NCI-H1930 (cell line): ENCODE results near the gene BCAT1.
"Not testable (repeated sequence)": the region's sequence is repeated elsewhere in the genome, so short reads cannot be mapped to it uniquely, and the experiment has no call there.

Experiments used
- DNase-seq, 2 experiments: peaks; one replicate each; lab custom pipeline; 2025; lab: John Stamatoyannopoulos, UW

BCAT1 gene

GRCh38 chr12:24853094-24853493 is 95.8 kb downstream of the BCAT1 start:
- no peak for DNase-seq

- DNase-seq = no peak
These were observed 96.5 kb downstream of the BCAT1 start for GRCh38 chr12:24852420-24852819.

GRCh38 chr12:24851883-24852282 is 97.0 kb downstream of the BCAT1 start:
- not testable (repeated sequence) for DNase-seq

- DNase-seq = no peak
These were observed 97.6 kb downstream of the BCAT1 start for GRCh38 chr12:24851341-24851740.

- no peak for DNase-seq
These were observed 98.4 kb downstream of the BCAT1 start for GRCh38 chr12:24850496-24850895.

- no peak for DNase-seq
These were observed 99.9 kb downstream of the BCAT1 start for GRCh38 chr12:24848941-24849477.

- no peak for DNase-seq
These were observed 102.2 kb downstream of the BCAT1 start for GRCh38 chr12:24846689-24847088.

- DNase-seq = no peak
These were observed 103.3 kb downstream of the BCAT1 start for GRCh38 chr12:24845615-24846014.

- no peak for DNase-seq
These were observed 108.7 kb downstream of the BCAT1 start for GRCh38 chr12:24840046-24840800.

GRCh38 chr12:24839268-24839791 is 109.6 kb downstream of the BCAT1 start:
- DNase-seq = no peak

GRCh38 chr12:24838531-24838950 is 110.4 kb downstream of the BCAT1 start:
- no peak for DNase-seq

- DNase-seq = no peak
These were observed 113.5 kb downstream of the BCAT1 start for GRCh38 chr12:24835377-24835776.

- no peak for DNase-seq
These were observed 115.4 kb downstream of the BCAT1 start for GRCh38 chr12:24833513-24833912.

GRCh38 chr12:24823808-24824515 is 124.9 kb downstream of the BCAT1 start:
- no peak for DNase-seq

GRCh38 chr12:24822121-24822899 is 126.6 kb downstream of the BCAT1 start:
- DNase-seq = no peak

- no peak for DNase-seq
These were observed 127.2 kb downstream of the BCAT1 start for GRCh38 chr12:24821691-24822090.

- DNase-seq = no peak
These were observed 128.0 kb downstream of the BCAT1 start for GRCh38 chr12:24820872-24821271.

- DNase-seq = no peak
These were observed 130.6 kb downstream of the BCAT1 start for GRCh38 chr12:24818351-24818750.

GRCh38 chr12:24815114-24815423 is 133.8 kb downstream of the BCAT1 start:
- no peak for DNase-seq

GRCh38 chr12:24814379-24815113 is 134.4 kb downstream of the BCAT1 start:
- DNase-seq = no peak

- no peak for DNase-seq
These were observed 138.5 kb downstream of the BCAT1 start for GRCh38 chr12:24810378-24810777.

- DNase-seq = not testable (repeated sequence)
These were observed 139.6 kb downstream of the BCAT1 start for GRCh38 chr12:24809306-24809705.
